Measurements from ENCODE around the gene MAP3K21.

The MAP3K21 gene

GRCh38 chr1:233360525-233361102 lies 33.1 kb downstream of the MAP3K21 start:
- DNase-seq, result no peak

GRCh38 chr1:233361876-233362275 lies 34.4 kb downstream of the MAP3K21 start:
- DNase-seq, result no peak

- DNase-seq, result no peak
Measured at GRCh38 chr1:233362743-233363142, 35.2 kb downstream of the MAP3K21 start.

- no peak for DNase-seq
Measured at GRCh38 chr1:233364026-233364425, 36.5 kb downstream of the MAP3K21 start.

- no peak for DNase-seq
Measured at GRCh38 chr1:233364695-233365539, 37.4 kb downstream of the MAP3K21 start.

GRCh38 chr1:233366575-233366974 lies 39.1 kb downstream of the MAP3K21 start:
- no peak for DNase-seq

GRCh38 chr1:233367057-233367803 lies 39.7 kb downstream of the MAP3K21 start:
- no peak for DNase-seq

GRCh38 chr1:233368106-233368788 lies 40.7 kb downstream of the MAP3K21 start:
- no peak for DNase-seq

- DNase-seq, result no peak
Measured at GRCh38 chr1:233368789-233369130, 41.2 kb downstream of the MAP3K21 start.

- DNase-seq, result no peak
Measured at GRCh38 chr1:233372218-233373120, 44.9 kb downstream of the MAP3K21 start.

- no peak for DNase-seq
Measured at GRCh38 chr1:233373226-233373625, 45.7 kb downstream of the MAP3K21 start.

- DNase-seq, result no peak
Measured at GRCh38 chr1:233375653-233376052, 48.1 kb downstream of the MAP3K21 start.

GRCh38 chr1:233376382-233377110 lies 49.0 kb downstream of the MAP3K21 start:
- no peak for DNase-seq

GRCh38 chr1:233379869-233380438 lies 52.4 kb downstream of the MAP3K21 start:
- DNase-seq, result no peak

GRCh38 chr1:233381806-233382205 lies 54.3 kb downstream of the MAP3K21 start:
- no peak for DNase-seq

- no peak for DNase-seq
Measured at GRCh38 chr1:233383984-233384383, 56.5 kb downstream of the MAP3K21 start.

GRCh38 chr1:233386336-233386735 lies 58.8 kb downstream of the MAP3K21 start:
- no peak for DNase-seq

- DNase-seq, result no peak
Measured at GRCh38 chr1:233387585-233387984, 60.1 kb downstream of the MAP3K21 start.

- no peak for DNase-seq
Measured at GRCh38 chr1:233389169-233389568, 61.6 kb downstream of the MAP3K21 start.

- no peak for DNase-seq
Measured at GRCh38 chr1:233389893-233390292, 62.4 kb downstream of the MAP3K21 start.
